Measurements from ENCODE around the gene ETNK1. TPM values are rescaled to one million over a fixed set of nuclear protein-coding genes. Genes with fewer than 3 reads are reported as not detected.

The ETNK1 gene
- total RNA-seq, 2 experiments from 2014 or later = 23.7 to 88.1 TPM

DNA sequence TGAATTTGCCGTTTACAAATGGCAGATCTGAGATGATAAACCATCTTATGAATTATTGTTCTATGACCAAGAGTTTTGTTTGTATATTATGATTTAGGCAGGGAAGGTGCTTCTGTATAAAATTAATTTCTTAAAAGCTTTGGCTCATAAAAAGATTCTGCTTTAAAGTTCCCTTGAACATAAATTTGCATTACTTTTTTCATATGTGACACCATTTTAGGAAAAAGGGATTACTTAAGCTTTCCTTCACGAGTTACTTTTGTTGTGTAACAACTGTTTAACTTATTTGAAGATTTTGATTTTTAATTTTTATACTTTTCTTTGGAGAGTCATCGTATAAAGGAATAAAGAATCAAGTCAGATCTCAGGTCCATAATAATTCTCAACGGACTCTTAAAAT, 3.3 kb downstream of the ETNK1 start:
- no peak for DNase-seq (ENCODE audit: low spot score)
- H3K4me3 ChIP-seq (ENCODE audit: low read depth, low read length, poor library complexity, severe bottlenecking) = peak overlapping the region; percentile 97
- no TSS peak for BruUV-seq (replicated peaks)
- CTCF ChIA-PET (ENCODE audit: unreplicated experiment) = no interaction called here
- POLR2A ChIA-PET = interaction anchor here (1.0 to 2.4 kb wide), 3 partner anchors 12 to 172 kb away, joined by 3 to 6 read pairs (median 4); no protein-coding TSS in a partner anchor
- H3K4me2 ChIP-seq (ENCODE audit: low read length) = peak overlapping the region; percentile 96
- peaks cover 8% of the 10 kb centered on the region for H3K36me3 ChIP-seq (ENCODE audit: insufficient read depth, low read length)
- H4K20me1 ChIP-seq (ENCODE audit: insufficient read depth, low read length) = peaks cover 33% of the 10 kb centered on the region
- TF ChIP-seq, protein P1, sequence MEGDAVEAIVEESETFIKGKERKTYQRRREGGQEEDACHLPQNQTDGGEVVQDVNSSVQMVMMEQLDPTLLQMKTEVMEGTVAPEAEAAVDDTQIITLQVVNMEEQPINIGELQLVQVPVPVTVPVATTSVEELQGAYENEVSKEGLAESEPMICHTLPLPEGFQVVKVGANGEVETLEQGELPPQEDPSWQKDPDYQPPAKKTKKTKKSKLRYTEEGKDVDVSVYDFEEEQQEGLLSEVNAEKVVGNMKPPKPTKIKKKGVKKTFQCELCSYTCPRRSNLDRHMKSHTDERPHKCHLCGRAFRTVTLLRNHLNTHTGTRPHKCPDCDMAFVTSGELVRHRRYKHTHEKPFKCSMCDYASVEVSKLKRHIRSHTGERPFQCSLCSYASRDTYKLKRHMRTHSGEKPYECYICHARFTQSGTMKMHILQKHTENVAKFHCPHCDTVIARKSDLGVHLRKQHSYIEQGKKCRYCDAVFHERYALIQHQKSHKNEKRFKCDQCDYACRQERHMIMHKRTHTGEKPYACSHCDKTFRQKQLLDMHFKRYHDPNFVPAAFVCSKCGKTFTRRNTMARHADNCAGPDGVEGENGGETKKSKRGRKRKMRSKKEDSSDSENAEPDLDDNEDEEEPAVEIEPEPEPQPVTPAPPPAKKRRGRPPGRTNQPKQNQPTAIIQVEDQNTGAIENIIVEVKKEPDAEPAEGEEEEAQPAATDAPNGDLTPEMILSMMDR (conservative IDR thresholded peaks at IDR 0.05; ENCODE audit: low read length) = no peak
- no peak for TF ChIP-seq EZH2phosphoT487 (IDR thresholded peaks at IDR 0.05; ENCODE audit: borderline replicate concordance, low read depth, low read length)
- no peaks in the 10 kb centered on the region for H3K9me2 ChIP-seq (ENCODE audit: insufficient read depth, low read length)
- intact Hi-C loops (cut with micrococcal nuclease; ENCODE audit: unreplicated experiment) = loop anchor here (5.0 to 10.0 kb wide), 2 partner anchors 163 to 581 kb away; partner anchors contain the start of gene CMAS
- no peak overlapping the region for H3K27ac ChIP-seq (ENCODE audit: low read depth, low read length, poor library complexity, severe bottlenecking)
- peaks cover 71% of the 10 kb centered on the region for H3K79me2 ChIP-seq (ENCODE audit: insufficient read depth, low read depth, low read length)
- H2AFZ ChIP-seq (ENCODE audit: low read length) = no peak overlapping the region
- no peaks in the 10 kb centered on the region for H3K9me3 ChIP-seq (ENCODE audit: low read length)
- peaks cover 29% of the 10 kb centered on the region for H3K4me1 ChIP-seq (ENCODE audit: insufficient read depth, low read length, poor library complexity, severe bottlenecking)

DNA sequence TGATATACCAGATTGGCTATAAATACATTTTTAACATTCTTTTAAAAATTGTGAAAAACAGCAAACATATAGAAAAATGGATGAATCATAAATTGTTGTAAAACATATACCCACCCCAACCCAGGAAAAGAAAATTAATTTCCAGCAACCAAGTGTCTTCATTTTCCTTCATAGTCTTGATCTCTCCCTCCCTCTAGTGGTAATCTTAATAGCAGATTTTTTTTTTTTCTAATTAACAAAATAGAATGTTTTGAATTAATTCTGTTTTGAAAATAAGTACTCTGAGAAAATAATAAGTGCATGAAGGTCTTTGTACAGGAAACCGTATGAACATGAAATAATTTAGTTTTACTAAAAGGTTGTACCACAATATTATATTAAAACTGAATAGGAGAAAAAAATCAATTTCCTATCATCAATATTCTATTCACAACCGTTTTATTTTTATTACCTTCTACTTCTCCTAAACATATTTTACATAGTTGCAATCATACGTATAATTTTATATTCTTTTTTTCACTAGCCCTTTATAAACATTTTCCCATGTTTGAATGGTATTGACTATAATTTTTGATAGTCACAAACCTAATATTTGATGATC, 7.0 kb downstream of the ETNK1 start:
- peak; percentile 13 for DNase-seq (ENCODE audit: low spot score)
- no peak overlapping the region for H3K4me3 ChIP-seq (ENCODE audit: low read depth, low read length, poor library complexity, severe bottlenecking)
- H2AFZ ChIP-seq (ENCODE audit: low read length) = no peak overlapping the region
- no peak overlapping the region for H3K4me2 ChIP-seq (ENCODE audit: low read length)
- peaks cover 35% of the 10 kb centered on the region for H3K36me3 ChIP-seq (ENCODE audit: insufficient read depth, low read length)
- CTCF ChIA-PET (ENCODE audit: unreplicated experiment) = no interaction called here
- no peak overlapping the region for H3K27ac ChIP-seq (ENCODE audit: low read depth, low read length, poor library complexity, severe bottlenecking)
- no peak for TF ChIP-seq EZH2phosphoT487 (IDR thresholded peaks at IDR 0.05; ENCODE audit: borderline replicate concordance, low read depth, low read length)
- TF ChIP-seq, protein P1 (conservative IDR thresholded peaks at IDR 0.05; ENCODE audit: low read length) = peak; percentile 85
- POLR2A ChIA-PET = no interaction called here
- H3K9me2 ChIP-seq (ENCODE audit: insufficient read depth, low read length) = no peaks in the 10 kb centered on the region
- H3K79me2 ChIP-seq (ENCODE audit: insufficient read depth, low read depth, low read length) = peaks cover 89% of the 10 kb centered on the region
- BruUV-seq (replicated peaks) = no TSS peak
- peaks cover 27% of the 10 kb centered on the region; the same call in 1 of the 2 replicates for H4K20me1 ChIP-seq (ENCODE audit: insufficient read depth, low read length)
- intact Hi-C loops (cut with micrococcal nuclease; ENCODE audit: unreplicated experiment) = no loop called here
- peaks cover 21% of the 10 kb centered on the region for H3K4me1 ChIP-seq (ENCODE audit: insufficient read depth, low read length, poor library complexity, severe bottlenecking)
- no peaks in the 10 kb centered on the region for H3K9me3 ChIP-seq (ENCODE audit: low read length)

GRCh38 chr12:22634883-22635282, 9.9 kb downstream of the ETNK1 start:
- CTCF ChIA-PET (ENCODE audit: unreplicated experiment) = no interaction called here
- H3K4me2 ChIP-seq (ENCODE audit: low read length) = no peak overlapping the region
- H4K20me1 ChIP-seq (ENCODE audit: insufficient read depth, low read length) = peaks cover 14% of the 10 kb centered on the region; the same call in 1 of the 2 replicates
- no peaks in the 10 kb centered on the region for H3K9me2 ChIP-seq (ENCODE audit: insufficient read depth, low read length)
- TF ChIP-seq EZH2phosphoT487 (IDR thresholded peaks at IDR 0.05; ENCODE audit: borderline replicate concordance, low read depth, low read length) = no peak
- TF ChIP-seq, protein P1 (conservative IDR thresholded peaks at IDR 0.05; ENCODE audit: low read length) = no peak
- POLR2A ChIA-PET = interaction anchor here (1.4 kb wide), 1 partner anchor 34 kb away, joined by 4 read pairs; no protein-coding TSS in a partner anchor
- H3K36me3 ChIP-seq (ENCODE audit: insufficient read depth, low read length) = peaks cover 35% of the 10 kb centered on the region
- no peak overlapping the region for H3K4me3 ChIP-seq (ENCODE audit: low read depth, low read length, poor library complexity, severe bottlenecking)
- no TSS peak for BruUV-seq (replicated peaks)
- H3K79me2 ChIP-seq (ENCODE audit: insufficient read depth, low read depth, low read length) = peaks cover 75% of the 10 kb centered on the region
- no peak overlapping the region for H3K27ac ChIP-seq (ENCODE audit: low read depth, low read length, poor library complexity, severe bottlenecking)
- no peak for DNase-seq (ENCODE audit: low spot score)
- no peaks in the 10 kb centered on the region for H3K4me1 ChIP-seq (ENCODE audit: insufficient read depth, low read length, poor library complexity, severe bottlenecking)
- no peaks in the 10 kb centered on the region for H3K9me3 ChIP-seq (ENCODE audit: low read length)
- intact Hi-C loops (cut with micrococcal nuclease; ENCODE audit: unreplicated experiment) = no loop called here
- no peak overlapping the region for H2AFZ ChIP-seq (ENCODE audit: low read length)

Measured in OCI-LY7 (cell line).